ENCODE data around the gene ARHGAP24.
"Not testable (repeated sequence)": the region's sequence is repeated elsewhere in the genome, so short reads cannot be mapped to it uniquely, and the experiment has no call there.

Gene ARHGAP24

DNA sequence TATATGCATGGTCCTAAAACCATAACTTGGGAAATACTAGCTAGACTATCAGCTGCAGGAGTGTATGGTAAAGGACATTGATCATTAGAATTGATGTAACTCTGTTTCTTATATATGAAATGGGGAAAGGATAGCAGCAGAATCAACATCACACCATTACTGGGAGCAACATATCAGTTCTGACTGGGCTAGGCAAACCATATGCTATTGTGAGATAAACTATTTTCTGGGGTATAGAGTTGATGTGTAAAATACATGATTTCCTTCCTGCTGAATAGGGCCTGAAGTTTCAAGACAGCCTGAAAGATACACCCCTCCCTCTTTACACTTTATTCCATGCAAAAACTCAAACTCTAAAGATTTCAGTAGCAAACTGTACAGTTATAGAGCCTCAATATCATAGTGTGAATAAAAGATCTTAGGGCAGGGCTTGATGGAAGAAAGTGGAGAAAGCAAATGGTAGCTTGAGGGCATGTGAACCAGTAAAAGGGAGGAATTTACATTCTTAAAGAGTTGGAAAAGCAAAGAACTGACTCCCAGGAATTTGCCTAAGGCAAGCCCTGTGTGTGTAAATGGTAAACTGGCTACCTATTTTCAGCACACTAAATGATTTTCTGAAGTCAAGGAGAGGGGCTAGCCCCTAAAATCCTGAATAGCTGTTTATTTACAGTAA is 480.8 kb downstream of the ARHGAP24 start:
- DNase-seq (ENCODE audit: extremely low spot score): no peak
- CTCF ChIA-PET: interaction anchor here (1.6 kb wide), 1 partner anchor 159 kb away, joined by 4 read pairs; no protein-coding TSS in a partner anchor
- POLR2A ChIA-PET: no interaction called here
- TF ChIP-seq CTBP1 (IDR thresholded peaks at IDR 0.05; ENCODE audit: borderline replicate concordance) (no peak), ZNF384 (IDR thresholded peaks at IDR 0.05) (no peak), FOXM1 (IDR thresholded peaks at IDR 0.05; ENCODE audit: borderline replicate concordance) (no peak), NFRKB (IDR thresholded peaks at IDR 0.05) (no peak), HDGF (IDR thresholded peaks at IDR 0.05; ENCODE audit: borderline replicate concordance) (no peak)

DNA sequence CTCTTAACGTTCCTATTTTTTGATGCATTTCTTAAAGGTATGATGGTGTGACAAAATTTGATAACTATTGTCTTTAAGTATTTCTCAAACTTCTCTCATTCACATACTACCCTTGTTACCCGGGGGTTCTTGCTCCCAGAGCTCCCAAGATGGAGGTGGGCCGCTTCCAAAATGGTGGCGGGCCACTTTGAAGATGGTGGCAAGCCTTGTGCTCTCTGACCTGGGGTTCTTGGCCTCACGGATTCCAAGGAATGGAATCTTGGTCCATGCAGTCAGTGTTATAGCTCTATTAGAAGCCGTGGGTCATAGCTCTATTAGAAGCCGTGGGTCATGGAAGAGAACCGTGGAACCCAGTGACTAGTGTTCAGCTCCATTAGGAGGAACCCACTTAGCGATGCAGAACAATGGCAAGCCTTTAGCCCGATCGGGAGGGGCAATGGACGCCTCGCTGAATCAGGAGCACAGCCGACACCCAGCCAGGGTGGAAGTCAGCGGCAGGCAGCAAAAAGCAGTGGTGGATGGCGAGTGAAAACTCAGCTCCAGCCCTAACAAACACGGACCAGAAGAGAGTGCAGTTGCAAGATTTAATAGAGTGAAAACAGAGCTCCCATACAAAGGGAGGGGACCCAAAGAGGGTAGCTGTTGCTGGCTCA is 481.5 kb downstream of the ARHGAP24 start:
- POLR2A ChIA-PET: no interaction called here
- TF ChIP-seq FOXM1 (IDR thresholded peaks at IDR 0.05; ENCODE audit: borderline replicate concordance) (no peak), TARDBP (IDR thresholded peaks at IDR 0.05) (no peak), ZNF384 (IDR thresholded peaks at IDR 0.05) (no peak), NFRKB (IDR thresholded peaks at IDR 0.05) (no peak)
- DNase-seq (ENCODE audit: extremely low spot score): no peak
- CTCF ChIA-PET: interaction anchor here (1.6 kb wide), 1 partner anchor 159 kb away, joined by 4 read pairs; no protein-coding TSS in a partner anchor

DNA sequence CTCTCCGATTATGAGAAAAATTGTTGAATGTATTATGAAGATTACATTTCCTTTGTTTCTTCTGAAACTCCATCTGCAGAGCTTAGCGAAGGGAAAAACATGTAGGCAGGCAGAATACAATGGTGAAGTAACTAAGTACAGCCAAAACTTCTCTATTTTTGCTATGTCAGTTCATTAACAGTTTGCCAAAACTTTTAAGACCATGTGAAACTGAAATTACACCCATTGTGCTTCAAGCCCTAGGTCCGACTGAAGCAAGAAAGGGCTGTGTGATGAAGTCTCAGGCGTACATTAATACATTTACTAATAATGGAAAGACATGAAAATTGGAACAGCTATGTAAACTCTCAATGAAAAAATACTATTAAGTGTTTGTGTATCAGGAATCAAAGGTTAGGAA is 486.9 kb downstream of the ARHGAP24 start:
- CTCF ChIA-PET: no interaction called here

DNA sequence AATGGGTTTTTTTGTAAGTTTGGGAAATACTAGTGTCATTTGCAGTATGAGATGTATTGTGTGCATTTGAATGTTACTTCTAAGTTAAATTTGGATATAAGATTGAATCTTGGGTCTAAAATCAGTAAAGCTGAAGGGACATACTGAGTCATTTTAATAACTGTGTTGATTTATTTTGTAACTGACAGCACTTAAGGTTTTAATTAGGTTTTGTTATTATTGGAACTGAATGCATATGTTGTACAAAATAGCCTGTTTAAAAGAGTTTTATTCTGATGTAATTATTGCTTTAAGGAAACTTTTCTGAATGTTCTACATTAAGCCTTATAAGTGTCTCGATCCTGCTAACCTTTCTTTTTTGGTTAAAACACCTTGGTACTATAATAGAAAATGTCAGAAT is 488.3 kb downstream of the ARHGAP24 start:
- ChIA-PET CTCF (no interaction called here), POLR2A (no interaction called here)
- TF ChIP-seq FOXM1 (IDR thresholded peaks at IDR 0.05; ENCODE audit: borderline replicate concordance): no peak
- no peak for TF ChIP-seq SUZ12 (IDR thresholded peaks at IDR 0.05)
- TF ChIP-seq ELF4 (IDR thresholded peaks at IDR 0.05): no peak
- no peak for TF ChIP-seq BHLHE40 (IDR thresholded peaks at IDR 0.05; ENCODE audit: borderline replicate concordance)
- no peak for TF ChIP-seq HDGF (IDR thresholded peaks at IDR 0.05; ENCODE audit: borderline replicate concordance)
- TF ChIP-seq ARNT (IDR thresholded peaks at IDR 0.05): no peak
- TF ChIP-seq SP1 (IDR thresholded peaks at IDR 0.05): no peak
- TF ChIP-seq, protein P1, sequence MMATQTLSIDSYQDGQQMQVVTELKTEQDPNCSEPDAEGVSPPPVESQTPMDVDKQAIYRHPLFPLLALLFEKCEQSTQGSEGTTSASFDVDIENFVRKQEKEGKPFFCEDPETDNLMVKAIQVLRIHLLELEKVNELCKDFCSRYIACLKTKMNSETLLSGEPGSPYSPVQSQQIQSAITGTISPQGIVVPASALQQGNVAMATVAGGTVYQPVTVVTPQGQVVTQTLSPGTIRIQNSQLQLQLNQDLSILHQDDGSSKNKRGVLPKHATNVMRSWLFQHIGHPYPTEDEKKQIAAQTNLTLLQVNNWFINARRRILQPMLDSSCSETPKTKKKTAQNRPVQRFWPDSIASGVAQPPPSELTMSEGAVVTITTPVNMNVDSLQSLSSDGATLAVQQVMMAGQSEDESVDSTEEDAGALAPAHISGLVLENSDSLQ (IDR thresholded peaks at IDR 0.05): no peak
- TF ChIP-seq LEF1 (IDR thresholded peaks at IDR 0.05; ENCODE audit: borderline replicate concordance): no peak
- no peak for TF ChIP-seq NFRKB (IDR thresholded peaks at IDR 0.05)
- TF ChIP-seq ZNF384 (IDR thresholded peaks at IDR 0.05): no peak
- DNase-seq (ENCODE audit: extremely low spot score): no peak

More for the DNA sequence above, 486.9 kb downstream of the ARHGAP24 start:
- no peak for TF ChIP-seq ELF4 (IDR thresholded peaks at IDR 0.05)
- TF ChIP-seq FOXM1 (IDR thresholded peaks at IDR 0.05; ENCODE audit: borderline replicate concordance): no peak
- no peak for DNase-seq (ENCODE audit: extremely low spot score)
- POLR2A ChIA-PET: no interaction called here

DNA sequence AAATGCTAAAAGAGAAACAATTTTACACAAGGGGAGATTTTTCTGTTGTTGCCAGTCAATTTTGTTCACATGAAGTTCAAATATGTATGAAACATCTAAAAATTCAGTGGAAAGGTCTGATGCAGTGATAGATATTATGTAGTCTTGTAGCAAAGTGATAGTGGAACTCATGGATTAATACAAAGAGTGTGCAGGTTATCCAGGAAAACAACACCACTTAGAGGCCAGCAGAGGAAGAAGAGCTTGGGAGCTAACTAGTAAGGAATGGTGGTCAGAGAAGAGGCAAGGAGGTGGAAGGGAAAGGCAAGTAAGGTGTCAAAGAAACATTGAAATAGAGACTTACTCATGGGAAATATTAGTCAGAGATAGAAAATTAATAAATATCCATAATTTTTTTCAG is 489.3 kb downstream of the ARHGAP24 start:
- TF ChIP-seq SP1 (IDR thresholded peaks at IDR 0.05): no peak
- no peak for TF ChIP-seq L3MBTL2 (conservative IDR thresholded peaks at IDR 0.05)
- no peak for TF ChIP-seq TARDBP (IDR thresholded peaks at IDR 0.05)
- TF ChIP-seq ZNF384 (IDR thresholded peaks at IDR 0.05): no peak
- no peak for TF ChIP-seq BHLHE40 (IDR thresholded peaks at IDR 0.05; ENCODE audit: borderline replicate concordance)
- TF ChIP-seq, protein P1 (IDR thresholded peaks at IDR 0.05): no peak
- CTCF ChIA-PET: interaction anchor here (1.8 kb wide), 1 partner anchor 167 kb away, joined by 11 read pairs; no protein-coding TSS in a partner anchor
- DNase-seq (ENCODE audit: extremely low spot score): no peak
- POLR2A ChIA-PET: no interaction called here

DNA sequence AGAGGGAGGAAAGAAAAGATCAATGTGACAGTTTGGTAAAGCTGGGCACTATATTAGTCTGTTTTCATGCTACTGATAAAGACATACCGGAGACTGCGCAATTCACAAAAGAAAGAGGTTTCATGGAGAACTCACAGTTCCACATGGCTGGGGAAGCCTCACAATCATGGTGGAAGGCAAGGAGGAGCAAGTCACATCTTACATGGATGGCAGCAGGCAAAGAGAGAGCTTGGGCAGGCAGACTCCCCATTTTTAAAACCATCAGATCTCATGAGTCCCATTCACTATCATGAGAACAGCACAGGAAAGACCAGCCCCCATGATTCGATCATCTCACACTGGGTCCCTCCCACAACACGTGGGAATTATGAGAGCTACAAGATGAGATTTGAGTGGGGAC is 490.1 kb downstream of the ARHGAP24 start:
- DNase-seq (ENCODE audit: extremely low spot score); POLR2A ChIA-PET: not testable (repeated sequence)
- CTCF ChIA-PET: interaction anchor here (1.8 kb wide), 1 partner anchor 168 kb away, joined by 11 read pairs; no protein-coding TSS in a partner anchor

DNA sequence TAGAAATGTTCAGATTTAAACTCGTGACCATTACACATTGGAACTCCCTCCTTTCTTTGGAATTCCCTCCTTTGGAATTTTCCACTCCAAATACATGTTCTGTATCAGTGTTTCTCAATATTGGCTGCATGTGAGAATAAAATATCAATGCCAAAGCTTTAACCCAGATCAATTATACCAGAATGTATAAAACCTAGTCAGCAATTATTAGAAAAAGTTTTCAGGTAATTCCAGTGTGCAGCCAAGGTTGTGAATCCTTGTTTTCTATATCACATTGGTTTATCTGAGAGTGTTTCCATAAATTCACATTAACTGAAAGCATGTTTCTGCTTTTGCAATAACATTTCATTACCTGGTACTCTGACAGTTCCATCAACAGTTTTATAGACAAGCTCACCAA is 490.6 kb downstream of the ARHGAP24 start:
- CTCF ChIA-PET: interaction anchor here (1.8 kb wide), 1 partner anchor 169 kb away, joined by 11 read pairs; no protein-coding TSS in a partner anchor
- POLR2A ChIA-PET: no interaction called here

More for the DNA sequence above, 490.6 kb downstream of the ARHGAP24 start:
- TF ChIP-seq CTBP1 (IDR thresholded peaks at IDR 0.05; ENCODE audit: borderline replicate concordance) (no peak), NFRKB (IDR thresholded peaks at IDR 0.05) (no peak), SUZ12 (IDR thresholded peaks at IDR 0.05) (no peak), FOXK2 (IDR thresholded peaks at IDR 0.05) (no peak), HDGF (IDR thresholded peaks at IDR 0.05; ENCODE audit: borderline replicate concordance) (no peak), BHLHE40 (IDR thresholded peaks at IDR 0.05; ENCODE audit: borderline replicate concordance) (no peak), L3MBTL2 (conservative IDR thresholded peaks at IDR 0.05) (no peak), ELF4 (IDR thresholded peaks at IDR 0.05) (no peak), ARNT (IDR thresholded peaks at IDR 0.05) (no peak), FOXA1 (IDR thresholded peaks at IDR 0.05) (no peak), LEF1 (IDR thresholded peaks at IDR 0.05; ENCODE audit: borderline replicate concordance) (no peak), FOXM1 (IDR thresholded peaks at IDR 0.05; ENCODE audit: borderline replicate concordance) (no peak), ZNF384 (IDR thresholded peaks at IDR 0.05) (no peak), SP1 (IDR thresholded peaks at IDR 0.05) (no peak), TARDBP (IDR thresholded peaks at IDR 0.05) (no peak)
- TF ChIP-seq, protein P1 (IDR thresholded peaks at IDR 0.05): no peak
- no peak for DNase-seq (ENCODE audit: extremely low spot score)
